ENCODE data around the gene ATRX.
"Not testable (repeated sequence)": the region's sequence is repeated elsewhere in the genome, so short reads cannot be mapped to it uniquely, and the experiment has no call there.

Gene ATRX

DNA sequence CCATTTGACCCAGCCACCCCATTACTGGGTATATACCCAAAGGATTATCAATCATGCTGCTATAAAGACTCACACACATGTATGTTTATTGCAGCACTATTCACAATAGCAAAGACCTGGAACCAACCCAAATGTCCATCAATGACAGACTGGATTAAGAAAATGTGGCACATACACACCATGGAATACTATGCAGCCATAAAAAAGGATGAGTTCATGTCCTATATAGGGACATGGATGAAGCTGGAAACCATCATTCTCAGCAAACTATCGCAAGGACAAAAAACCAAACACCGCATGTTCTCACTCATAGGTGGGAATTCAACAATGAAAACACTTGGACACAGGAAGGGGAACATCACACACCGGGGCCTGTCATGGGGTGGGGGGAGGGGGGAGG lies 59.9 kb downstream of the ATRX start:
- DNase-seq: not testable (repeated sequence)

DNA sequence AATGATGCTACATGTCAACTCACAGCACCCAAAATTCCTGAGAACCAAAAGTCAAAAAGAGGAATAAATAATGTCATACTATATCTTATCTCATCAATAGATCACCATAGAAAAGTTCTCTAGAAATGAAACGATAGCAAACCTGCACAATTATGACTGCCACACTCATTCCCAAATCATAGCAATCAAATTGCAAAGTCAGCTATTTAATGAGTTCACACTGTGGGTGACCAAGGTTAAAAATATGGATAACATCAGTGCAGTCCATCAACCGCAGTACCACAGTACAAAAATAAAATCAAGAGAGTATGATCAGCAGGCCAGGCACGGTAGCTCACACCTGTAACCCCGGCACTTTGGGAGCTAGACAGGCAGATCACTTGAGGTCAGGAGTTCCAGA lies 62.3 kb downstream of the ATRX start:
- DNase-seq: no peak

DNA sequence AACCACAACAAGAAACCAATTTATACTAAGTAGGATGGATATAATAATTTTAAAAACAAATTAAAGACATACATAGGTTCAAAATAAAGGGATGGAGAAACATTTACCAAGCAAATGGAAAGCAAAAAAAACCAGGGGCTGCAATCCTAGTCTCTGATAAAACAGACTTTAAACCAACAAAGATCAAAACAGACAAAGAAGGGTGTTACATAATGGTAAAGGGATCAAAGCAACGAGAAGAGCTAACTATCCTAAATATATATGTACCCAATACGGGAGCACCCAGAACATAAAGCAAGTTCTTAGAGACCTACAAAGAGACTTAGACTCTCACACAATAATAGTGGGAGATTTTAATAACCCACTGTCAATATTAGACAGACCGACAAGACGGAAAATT lies 66.6 kb downstream of the ATRX start:
- DNase-seq: no peak

DNA sequence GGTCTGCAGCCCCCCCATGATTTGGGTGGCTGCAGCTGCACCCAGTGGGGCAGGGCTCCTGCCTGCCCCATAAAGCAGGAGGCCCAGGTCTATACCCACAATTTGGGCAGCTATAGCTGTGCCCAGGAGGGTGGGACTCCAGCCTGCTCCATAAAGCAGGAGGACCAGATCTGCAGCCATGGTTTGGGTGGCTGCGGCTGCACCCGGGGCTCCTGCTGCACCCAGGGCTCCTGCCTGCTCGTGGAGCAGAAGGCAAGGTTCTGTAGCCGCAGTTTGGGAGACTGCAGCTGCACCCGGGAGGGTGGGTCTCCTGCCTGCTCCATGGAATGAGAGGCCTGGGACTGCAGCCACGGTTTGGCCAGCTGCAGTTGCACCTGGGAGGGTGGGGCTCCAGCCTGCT lies 81.1 kb downstream of the ATRX start:
- DNase-seq: no peak

DNA sequence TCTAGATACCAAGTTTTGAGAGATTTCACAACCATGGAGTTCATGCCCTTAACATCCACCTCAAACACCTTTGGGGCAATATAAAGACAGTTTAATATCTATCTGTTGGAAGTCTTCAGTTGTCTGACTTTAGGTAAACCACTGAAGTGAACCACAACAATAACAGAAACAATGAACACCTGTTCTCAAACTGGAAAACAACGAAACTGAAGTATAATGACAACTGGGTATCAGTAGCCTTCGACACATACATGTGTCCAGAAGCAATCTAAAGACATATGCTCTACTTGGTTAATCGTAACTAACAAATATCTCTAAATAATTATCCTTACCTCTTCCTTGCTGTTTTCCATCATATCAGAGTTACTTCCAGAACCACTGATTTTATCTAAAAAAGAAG lies 87.8 kb downstream of the ATRX start:
- no peak for DNase-seq

DNA sequence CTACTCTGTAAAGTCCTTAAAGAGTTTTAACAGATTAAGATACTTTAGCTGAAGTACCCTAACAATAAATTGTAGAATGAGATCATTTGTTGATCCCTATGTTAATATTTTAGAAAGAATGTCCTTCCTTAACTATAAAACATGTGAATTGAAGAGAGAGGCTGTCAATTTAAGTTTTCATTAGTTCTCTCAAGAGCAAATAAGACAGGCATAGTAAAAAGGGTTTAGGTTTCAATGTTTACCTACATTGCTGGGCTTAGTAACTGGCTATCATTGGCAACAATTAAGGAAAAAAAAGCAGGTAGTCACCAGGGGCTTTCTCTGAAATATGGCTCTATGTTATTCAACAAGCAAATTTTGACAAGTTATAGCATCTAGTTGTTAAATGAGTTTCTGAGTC lies 91.5 kb downstream of the ATRX start:
- DNase-seq: no peak

DNA sequence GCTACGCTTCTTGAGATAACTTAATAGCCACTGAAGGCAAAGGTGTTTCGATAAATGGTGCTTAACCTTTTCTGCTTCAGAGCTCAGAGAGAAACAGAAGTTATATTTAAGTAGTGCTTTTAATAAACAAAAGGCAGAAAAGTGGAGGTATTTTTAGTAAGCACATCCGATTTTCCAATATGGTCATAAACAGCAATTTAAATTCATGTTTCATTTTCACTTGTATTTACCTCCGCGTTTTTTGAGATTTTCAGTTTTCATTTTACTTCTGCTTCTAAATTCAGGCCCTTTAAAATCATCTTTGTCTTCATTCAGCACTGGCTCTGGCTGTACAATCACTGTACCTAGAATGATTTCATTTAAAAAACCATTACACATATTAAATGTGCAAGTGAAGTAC lies 92.4 kb downstream of the ATRX start:
- no peak for DNase-seq

DNA sequence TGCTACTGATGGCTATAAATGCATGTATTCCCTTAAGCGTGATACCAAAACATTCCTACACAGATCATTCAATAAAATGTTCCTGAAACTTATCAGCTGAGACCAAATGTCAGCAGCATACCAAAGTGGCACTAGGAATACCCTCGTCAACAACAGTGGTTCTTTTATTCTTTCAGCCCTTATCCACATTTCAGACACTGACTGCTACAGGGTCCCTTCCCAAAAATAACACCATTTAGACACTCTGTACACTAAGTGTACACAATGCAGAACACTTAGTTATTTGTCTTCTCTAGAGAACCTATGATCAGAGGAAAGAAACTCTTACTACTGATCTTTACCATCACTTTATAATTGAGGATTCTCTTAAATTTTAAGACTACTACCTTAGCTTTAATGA lies 94.1 kb downstream of the ATRX start:
- no peak for DNase-seq

DNA sequence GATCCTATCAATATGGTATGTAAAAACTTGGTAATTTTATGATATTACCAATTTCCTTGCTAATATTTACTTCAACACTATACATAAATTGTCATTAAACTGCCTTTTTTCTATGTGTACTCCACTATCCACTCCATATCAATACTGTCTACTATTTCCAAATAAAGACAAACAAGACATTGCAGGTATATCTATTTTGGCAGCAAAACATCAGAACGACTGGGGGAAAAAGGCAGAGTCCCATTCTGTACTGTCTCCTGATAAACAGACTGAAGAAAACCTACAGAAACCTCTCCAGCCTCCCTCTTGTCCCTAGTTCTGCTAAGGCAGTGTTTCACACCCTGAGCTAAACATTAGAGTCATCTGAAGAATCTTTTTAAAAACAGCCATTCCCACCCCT lies 96.6 kb downstream of the ATRX start:
- DNase-seq: no peak

DNA sequence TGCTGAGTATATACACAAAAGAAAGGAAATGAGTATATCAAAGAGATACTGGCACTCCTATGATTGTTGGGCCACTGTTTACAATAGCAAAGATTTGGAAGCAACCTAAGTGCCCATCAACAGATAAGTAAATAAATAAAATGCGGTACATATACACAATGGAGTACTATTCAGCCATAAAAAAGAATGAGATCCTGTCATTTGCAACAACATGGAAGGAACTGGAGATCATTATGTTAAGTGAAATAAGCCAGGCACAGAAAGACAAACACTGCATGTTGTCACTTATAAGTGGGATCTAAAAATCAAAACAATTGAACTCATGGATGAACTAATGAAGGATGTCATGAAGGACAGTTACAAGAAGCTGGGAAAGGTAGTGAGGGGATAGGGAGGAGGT lies 100.3 kb downstream of the ATRX start:
- DNase-seq: not testable (repeated sequence)

DNA sequence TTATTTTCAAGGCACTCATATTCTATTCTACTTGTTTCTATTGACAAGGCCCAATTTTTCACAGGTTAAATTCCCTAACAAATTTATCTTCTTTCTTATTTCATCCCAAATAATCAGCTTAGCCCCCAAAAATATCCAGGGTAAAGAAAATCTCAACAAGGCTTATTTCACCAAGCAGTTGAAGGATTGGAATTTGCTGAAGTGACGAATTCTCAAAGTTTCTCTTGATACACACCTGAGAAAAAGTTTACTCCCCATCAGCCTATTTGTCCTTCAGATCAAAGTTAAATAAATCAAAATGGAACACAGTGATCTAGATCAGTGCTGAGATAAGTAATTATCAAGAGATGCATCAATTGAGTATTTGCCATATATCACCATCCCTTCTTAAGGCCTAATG lies 106.9 kb downstream of the ATRX start:
- no peak for DNase-seq

DNA sequence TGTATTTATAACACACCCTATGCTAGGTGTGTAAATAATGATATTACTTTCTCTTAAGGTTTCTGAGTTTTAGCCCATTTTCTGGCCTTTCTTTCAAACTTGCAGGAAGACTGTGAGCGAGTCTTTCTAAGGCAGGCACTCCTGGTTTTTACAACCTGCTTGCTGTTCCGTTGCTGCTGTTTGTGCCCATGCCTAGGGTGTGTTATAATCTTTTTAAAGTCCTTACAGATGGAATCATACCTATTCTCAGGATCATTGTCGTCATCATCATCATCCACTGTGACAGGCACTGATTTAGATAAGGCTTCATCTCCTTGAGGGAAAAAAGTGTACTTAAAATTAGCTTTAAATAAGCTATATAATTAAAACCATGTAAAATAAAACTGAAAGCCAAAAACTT lies 110.0 kb downstream of the ATRX start:
- no peak for DNase-seq

DNA sequence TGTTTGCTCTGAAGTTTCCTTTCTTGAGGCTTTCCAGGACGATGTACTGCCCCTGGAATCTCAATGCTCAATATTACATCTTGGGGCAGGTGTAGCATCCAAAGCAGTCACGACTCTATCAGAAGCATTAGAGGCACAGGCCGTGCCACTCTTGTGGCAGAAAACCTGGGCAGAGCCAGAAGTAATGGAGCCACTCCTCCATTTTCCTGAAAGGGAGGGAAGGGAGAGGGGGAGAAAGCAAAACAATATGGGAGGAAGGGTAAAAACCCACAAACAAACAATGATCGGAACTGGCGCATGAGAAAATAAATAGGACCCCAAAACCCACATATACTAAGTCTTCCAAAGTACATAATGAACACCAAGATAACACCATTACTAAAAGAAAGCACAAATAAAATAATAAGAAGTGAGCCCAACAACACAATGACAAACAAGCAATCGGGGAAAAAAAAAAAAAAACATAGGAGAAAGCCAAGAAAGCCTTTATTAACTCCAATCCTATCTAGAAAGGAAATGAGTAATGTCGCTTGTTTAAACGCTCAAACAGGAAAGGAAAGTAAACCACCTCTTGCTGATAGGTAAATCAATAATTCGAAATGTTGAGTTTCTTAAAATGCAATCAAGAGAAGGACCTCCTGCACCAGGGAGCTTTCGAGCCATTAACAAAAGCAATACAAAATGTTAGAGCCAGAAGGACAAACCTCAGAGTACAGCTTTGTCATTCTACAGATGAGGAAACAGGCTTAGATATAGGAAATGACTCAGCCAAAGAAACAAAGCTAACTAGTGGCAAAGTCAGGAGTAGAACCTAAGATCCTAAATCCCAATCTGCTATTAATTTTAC lies 117.4 kb downstream of the ATRX start:
- peak; percentile 1 for DNase-seq

DNA sequence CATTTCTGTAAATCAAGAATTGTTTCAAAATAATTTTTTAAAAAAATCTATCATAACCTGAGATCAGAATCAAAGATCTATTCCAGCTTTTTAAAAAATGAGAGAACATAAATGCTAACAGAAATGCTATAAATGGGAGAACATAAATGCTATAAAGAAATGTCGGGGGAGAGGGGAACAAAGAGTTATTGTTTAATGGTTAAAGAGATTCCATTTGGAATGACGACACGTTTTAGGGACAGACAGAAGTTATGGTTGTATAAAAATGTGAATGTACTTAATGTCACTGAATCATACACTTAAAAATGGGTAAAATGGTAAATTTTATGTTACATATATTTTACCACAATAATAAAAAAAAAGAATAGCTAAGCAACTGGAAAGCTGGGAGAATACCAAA lies 127.1 kb downstream of the ATRX start:
- DNase-seq: no peak

DNA sequence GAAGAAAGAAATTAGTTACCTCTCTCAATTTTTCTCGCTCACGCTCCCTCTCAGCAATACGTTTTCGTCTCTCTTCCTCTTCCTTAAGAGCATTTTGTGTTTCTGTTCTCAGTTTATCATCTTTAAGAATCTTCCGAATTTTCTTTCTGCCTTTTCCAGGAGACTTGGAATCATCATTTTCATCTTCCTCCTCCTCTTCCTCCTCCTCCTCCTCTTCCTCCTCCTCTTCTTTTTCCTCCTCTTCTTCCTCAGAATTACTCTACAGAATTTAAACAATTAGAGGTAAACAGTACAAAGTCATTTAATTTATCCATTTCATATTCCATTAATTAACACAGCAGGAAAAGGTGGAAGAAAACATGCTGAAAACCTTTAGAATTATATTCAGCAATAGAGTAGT lies 133.9 kb downstream of the ATRX start:
- no peak for DNase-seq

DNA sequence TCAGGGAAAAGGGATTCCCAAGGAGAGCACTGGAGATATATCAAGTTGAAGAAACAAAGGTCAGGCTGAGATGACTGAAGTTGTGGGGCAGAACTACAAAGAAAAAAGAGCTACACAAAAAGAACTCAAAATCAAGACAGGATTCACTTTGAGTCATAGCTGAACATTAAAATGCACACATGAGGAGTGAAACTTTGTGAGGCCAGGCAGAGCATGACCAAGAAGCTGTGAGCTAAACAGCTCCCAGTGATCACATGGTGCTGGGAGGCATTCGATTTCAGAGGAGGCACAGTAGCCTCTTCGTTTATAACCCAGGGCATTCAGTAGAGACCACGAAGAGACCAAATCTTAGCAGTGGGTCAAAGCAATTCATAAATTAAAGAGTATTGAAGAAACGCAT lies 145.3 kb downstream of the ATRX start:
- no peak for DNase-seq

DNA sequence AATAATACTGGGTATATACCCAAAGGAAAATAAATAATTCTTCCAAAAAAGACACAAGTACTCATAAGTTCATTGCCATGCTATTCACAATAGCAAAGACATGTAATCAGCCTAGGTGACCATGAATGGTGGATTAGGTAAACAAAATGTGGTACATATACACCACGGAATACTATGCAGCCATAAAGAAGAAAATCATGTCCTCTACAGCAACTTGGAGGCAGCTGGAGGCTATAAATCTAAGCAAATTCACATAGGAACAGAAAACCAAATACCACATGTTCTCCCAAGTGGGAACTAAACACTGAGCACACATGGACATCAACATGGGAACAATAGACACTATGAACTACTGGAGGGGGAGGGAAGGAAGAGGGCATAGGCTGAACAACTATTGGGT lies 146.2 kb downstream of the ATRX start:
- DNase-seq: no peak

DNA sequence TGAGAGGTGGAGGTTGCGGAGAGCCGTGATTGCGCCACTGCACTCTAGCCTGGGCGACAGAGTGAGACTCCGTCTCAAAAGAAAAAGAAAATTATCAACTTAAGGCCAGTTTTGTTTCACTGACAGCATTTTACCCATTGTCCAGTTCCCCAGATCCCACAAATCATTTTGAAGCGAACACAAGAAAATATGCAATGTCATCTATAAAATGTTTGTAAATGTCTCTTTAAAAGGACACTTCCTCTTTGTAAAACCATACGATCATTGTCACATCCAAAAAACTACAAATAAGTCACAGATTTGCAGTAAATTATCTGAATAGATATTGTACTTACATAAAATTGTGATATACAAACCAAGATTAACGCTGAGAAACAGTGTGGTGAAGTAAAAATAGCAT lies 147.6 kb downstream of the ATRX start:
- no peak for DNase-seq

DNA sequence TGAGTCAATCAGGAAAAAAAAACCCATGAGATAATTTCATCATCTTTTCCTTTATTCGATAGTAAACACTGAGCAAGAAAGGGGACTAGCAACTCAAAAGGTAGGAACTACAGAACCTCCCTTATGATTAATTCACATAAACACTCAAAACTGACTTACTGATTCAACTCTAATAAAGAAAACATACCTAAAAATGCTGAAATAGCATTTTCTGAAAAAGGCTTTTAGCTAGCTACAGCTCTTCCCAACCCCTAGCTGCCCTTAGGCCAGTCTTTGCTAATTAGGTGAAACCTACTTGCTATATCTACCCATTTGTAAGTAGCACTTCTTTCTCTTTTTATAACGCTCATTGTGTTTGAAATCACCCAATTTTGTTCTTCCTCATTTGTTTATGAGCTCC lies 150.6 kb downstream of the ATRX start:
- no peak for DNase-seq

DNA sequence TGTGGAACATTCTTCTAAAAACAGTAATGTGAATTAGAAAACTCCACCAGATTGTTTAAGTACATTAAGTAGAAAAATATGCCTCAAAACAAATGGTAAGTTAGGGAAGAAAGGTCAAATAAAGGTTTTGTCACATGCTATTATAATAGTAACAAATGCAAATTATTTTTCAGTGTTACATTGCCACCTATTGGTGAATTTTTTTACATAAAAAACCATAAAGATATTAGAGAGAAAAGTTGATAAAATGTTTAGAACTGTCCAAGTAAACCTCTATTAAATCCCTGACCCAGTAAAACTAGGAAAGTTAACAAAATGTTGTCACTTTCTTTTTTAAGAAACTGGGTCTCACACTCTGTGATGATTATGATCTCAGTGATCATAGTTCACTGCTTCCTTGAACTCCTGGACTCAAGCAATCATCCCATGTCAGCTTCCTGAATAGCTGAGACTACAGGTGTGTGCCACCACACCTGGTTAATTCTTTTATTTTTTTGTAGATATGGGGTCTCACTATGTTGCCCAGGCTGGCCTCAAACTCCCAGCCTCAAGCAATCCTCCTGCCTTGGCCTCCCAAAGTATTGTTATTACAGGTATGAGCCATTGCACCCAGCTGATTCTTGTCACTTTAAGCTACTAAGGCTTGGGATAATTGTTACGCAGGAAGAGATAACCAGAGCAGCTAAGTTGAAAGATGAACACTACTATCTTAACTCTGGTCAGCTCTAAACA lies 157.6 kb downstream of the ATRX start:
- DNase-seq: no peak

DNA sequence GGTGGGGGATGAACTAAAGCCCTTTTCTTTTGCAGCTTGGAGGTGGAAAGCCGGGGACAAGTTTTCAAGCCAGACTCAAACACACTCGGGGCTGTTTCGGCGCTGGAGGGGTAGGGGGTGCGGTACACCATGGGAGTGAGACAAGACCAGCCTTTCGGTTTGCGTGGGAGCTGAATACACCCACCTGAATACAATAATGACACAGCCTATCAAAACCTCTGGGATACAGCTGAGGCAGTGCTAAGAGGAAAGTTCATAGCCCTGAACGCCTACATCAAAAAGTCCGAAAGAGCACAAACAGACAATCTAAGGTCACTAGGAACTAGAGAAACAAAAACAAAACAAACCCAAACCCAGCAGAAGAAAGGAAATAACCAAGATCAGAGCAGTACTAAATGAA lies 163.3 kb downstream of the ATRX start:
- no peak for DNase-seq

DNA sequence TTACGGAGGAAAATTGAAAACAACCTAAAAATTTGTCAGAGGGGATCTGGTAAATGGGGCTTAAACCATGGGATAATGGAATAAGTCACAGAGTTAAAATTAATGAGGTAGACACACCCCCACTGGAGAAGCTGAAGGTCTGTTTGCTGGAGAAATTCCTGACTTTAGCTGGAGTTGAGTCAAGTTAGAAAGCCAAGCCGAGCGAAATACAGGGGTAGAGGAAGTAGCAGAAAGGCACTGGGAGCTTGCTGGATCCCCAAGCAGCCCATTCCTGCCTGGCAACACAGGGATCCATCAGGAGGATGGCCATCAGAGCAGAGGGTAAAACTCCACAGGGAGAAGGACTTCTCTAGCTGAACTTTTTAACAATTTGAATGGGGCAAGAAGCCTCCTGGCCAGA lies 163.8 kb downstream of the ATRX start:
- DNase-seq: no peak

DNA sequence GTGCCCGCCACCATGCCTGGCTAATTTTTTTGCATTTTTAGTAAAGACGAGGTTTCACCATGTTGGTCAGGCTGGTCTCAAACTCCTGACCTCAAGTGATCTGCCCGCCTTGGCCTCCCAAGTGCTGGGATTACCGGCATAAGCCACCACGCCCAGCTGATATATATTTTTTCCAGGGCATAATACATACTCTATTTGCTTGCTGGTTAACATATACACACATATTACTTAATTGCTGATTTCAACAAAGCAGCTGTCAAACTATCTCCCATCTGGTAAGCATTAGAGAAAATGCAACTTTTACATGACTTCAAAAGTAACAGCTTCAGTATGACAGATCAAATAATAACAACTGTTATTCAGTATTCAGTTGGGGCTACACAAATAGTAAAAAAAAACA lies 164.6 kb downstream of the ATRX start:
- not testable (repeated sequence) for DNase-seq

DNA sequence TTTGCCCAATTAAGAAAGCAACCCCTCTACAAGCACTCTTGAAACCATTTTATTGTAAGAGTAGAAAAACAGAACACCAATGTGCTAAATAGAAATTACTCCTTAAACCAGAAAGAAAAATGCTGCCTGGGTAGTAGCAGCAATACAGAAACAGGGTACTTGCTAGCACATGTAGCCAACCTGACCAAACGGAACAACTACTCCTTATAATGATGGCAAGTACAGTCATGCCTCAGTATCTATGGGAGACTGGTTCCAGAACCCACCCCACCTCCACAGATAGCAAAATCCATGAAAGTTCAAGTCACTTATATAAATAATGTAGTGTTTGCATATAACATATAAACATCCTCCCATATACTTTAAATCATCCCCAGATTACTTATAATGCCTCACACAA lies 168.8 kb downstream of the ATRX start:
- DNase-seq: no peak

Measured in KG1 (cell line).